ENCODE data around the gene OTC.

Gene OTC

DNA sequence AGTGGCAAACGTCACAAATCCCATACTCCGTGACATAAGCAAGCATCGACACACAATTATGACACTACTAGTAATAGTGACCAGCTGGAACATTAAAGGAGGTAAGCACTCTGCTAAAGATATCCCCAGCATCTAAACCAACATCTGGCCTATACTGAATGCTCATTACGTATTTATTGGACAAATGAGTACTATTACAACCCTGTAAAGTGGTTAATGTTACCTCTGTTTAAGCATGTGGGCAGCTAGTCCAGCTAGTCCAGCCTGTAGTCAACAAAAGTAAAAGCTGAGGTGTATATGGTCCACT is 24.7 kb upstream of the OTC start:
- peak overlapping the region; percentile 74 for H3K9ac ChIP-seq (ENCODE audit: low read length)
- peaks cover 13% of the 10 kb centered on the region for H3K79me2 ChIP-seq (ENCODE audit: low read length)
- H3K27ac ChIP-seq (ENCODE audit: low read length) = no peak overlapping the region

DNA sequence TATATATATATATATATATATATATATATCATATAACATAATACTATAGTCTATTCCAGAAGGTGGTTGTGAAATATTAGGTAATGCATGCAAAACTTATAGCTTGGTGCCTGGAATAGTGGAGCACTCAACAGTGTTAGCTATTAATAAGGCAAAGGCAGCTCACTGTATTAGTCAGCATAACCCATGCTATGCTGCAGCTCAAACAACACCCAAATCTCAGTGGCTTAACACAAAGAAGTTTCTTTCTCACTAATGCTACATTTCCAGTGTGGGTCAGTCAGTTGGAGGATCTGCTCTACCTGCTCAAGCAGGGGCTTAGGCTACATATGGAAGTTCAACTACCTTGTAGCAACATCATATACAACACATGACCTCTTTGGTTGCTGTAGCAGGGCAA is 19.9 kb upstream of the OTC start:
- Histone ChIP-seq H3K27me3 (ENCODE audit: low read depth, low read length) (no peaks in the 10 kb centered on the region), H3K4me3 (ENCODE audit: low read length) (no peak overlapping the region), H3K79me2 (ENCODE audit: low read length) (no peaks in the 10 kb centered on the region), H3K9ac (ENCODE audit: low read length) (no peak overlapping the region), H3K27ac (ENCODE audit: low read length) (no peak overlapping the region), H3K4me1 (ENCODE audit: low read length) (peaks cover 17% of the 10 kb centered on the region), H3K36me3 (replicated peaks; ENCODE audit: low read depth, low read length) (no peaks in the 10 kb centered on the region), H3K9me3 (ENCODE audit: insufficient read depth, low read length) (no peaks in the 10 kb centered on the region), H3K4me2 (ENCODE audit: low read length) (peak overlapping the region; percentile 14; the same call in 1 of the 2 replicates), H4K20me1 (ENCODE audit: insufficient read depth, low read length) (no peaks in the 10 kb centered on the region), H2AFZ (ENCODE audit: low read depth, low read length) (no peak overlapping the region)
- TF ChIP-seq, protein P1, sequence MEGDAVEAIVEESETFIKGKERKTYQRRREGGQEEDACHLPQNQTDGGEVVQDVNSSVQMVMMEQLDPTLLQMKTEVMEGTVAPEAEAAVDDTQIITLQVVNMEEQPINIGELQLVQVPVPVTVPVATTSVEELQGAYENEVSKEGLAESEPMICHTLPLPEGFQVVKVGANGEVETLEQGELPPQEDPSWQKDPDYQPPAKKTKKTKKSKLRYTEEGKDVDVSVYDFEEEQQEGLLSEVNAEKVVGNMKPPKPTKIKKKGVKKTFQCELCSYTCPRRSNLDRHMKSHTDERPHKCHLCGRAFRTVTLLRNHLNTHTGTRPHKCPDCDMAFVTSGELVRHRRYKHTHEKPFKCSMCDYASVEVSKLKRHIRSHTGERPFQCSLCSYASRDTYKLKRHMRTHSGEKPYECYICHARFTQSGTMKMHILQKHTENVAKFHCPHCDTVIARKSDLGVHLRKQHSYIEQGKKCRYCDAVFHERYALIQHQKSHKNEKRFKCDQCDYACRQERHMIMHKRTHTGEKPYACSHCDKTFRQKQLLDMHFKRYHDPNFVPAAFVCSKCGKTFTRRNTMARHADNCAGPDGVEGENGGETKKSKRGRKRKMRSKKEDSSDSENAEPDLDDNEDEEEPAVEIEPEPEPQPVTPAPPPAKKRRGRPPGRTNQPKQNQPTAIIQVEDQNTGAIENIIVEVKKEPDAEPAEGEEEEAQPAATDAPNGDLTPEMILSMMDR (IDR thresholded peaks at IDR 0.05; ENCODE audit: low read depth, low read length) = no peak
- no peak for TF ChIP-seq EZH2phosphoT487 (IDR thresholded peaks at IDR 0.05; ENCODE audit: low read depth)

More for the DNA sequence above, 24.7 kb upstream of the OTC start:
- Histone ChIP-seq H2AFZ (ENCODE audit: low read depth, low read length) (peak overlapping the region; percentile 97), H3K36me3 (replicated peaks; ENCODE audit: low read depth, low read length) (no peaks in the 10 kb centered on the region), H3K4me1 (ENCODE audit: low read length) (peaks cover 13% of the 10 kb centered on the region), H3K4me3 (ENCODE audit: low read length) (peak overlapping the region; percentile 94), H4K20me1 (ENCODE audit: insufficient read depth, low read length) (no peaks in the 10 kb centered on the region), H3K9me3 (ENCODE audit: insufficient read depth, low read length) (no peaks in the 10 kb centered on the region), H3K27me3 (ENCODE audit: low read depth, low read length) (no peaks in the 10 kb centered on the region), H3K4me2 (ENCODE audit: low read length) (peak overlapping the region; percentile 93)
- no peak for TF ChIP-seq EZH2phosphoT487 (IDR thresholded peaks at IDR 0.05; ENCODE audit: low read depth)
- TF ChIP-seq, protein P1 (IDR thresholded peaks at IDR 0.05; ENCODE audit: low read depth, low read length) = no peak

- Histone ChIP-seq H3K27me3 (ENCODE audit: low read depth, low read length) (no peaks in the 10 kb centered on the region), H3K4me2 (ENCODE audit: low read length) (no peak overlapping the region), H3K27ac (ENCODE audit: low read length) (no peak overlapping the region), H3K36me3 (replicated peaks; ENCODE audit: low read depth, low read length) (no peaks in the 10 kb centered on the region), H3K9ac (ENCODE audit: low read length) (no peak overlapping the region), H3K4me1 (ENCODE audit: low read length) (peaks cover 12% of the 10 kb centered on the region), H3K79me2 (ENCODE audit: low read length) (no peaks in the 10 kb centered on the region), H3K4me3 (ENCODE audit: low read length) (no peak overlapping the region), H4K20me1 (ENCODE audit: insufficient read depth, low read length) (no peaks in the 10 kb centered on the region), H3K9me3 (ENCODE audit: insufficient read depth, low read length) (no peaks in the 10 kb centered on the region), H2AFZ (ENCODE audit: low read depth, low read length) (no peak overlapping the region)
- TF ChIP-seq, protein P1 (IDR thresholded peaks at IDR 0.05; ENCODE audit: low read depth, low read length) = 0 out of 2 replicates have a peak, but pooled peaks have one; percentile 28
- no peak for TF ChIP-seq EZH2phosphoT487 (IDR thresholded peaks at IDR 0.05; ENCODE audit: low read depth)
Measured at GRCh38 chrX:38335382-38335781, 17.0 kb upstream of the OTC start.

DNA sequence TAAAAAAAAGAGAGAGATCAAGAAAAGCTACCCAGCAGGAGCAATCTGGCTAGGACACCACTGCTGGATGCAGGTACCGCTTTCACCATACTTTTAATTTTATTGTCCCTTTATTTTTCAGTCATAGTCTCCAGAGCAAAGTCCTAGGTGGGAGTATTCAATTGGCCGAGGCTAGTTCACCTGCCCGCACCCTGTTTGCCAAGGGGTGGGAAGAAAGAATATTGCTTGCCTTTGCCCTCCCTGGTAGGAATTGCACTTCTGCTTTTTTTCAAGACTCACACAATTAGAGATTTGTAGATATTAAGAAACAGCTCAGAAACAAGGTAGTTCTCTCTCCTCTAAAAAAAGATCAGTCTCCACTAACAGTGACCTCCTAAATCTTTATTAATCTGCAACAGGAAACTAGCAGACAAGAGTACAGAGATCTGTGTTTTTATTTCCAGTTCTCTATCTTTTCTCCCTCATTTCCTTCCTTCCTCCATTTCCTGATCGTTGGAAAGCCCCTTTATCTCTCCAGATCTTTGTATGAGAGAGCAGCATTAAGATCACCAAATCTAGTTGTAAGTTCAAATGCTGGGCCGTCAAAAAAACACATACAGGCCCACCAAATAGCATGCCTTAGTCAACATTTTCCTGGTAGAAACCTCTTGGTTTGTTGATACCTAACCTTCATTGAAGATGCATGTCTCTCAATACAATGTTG is 15.7 kb upstream of the OTC start:
- H3K79me2 ChIP-seq (ENCODE audit: low read length) = no peaks in the 10 kb centered on the region
- peak overlapping the region; percentile 39 for H3K4me2 ChIP-seq (ENCODE audit: low read length)
- H3K4me3 ChIP-seq (ENCODE audit: low read length) = no peak overlapping the region
- no peak overlapping the region for H3K9ac ChIP-seq (ENCODE audit: low read length)
- no peaks in the 10 kb centered on the region for H3K36me3 ChIP-seq (replicated peaks; ENCODE audit: low read depth, low read length)
- TF ChIP-seq EZH2phosphoT487 (IDR thresholded peaks at IDR 0.05; ENCODE audit: low read depth) = no peak
- TF ChIP-seq, protein P1 (IDR thresholded peaks at IDR 0.05; ENCODE audit: low read depth, low read length) = no peak
- no peak overlapping the region for H2AFZ ChIP-seq (ENCODE audit: low read depth, low read length)
- no peaks in the 10 kb centered on the region for H3K27me3 ChIP-seq (ENCODE audit: low read depth, low read length)
- no peaks in the 10 kb centered on the region for H3K9me3 ChIP-seq (ENCODE audit: insufficient read depth, low read length)
- peaks cover 12% of the 10 kb centered on the region for H3K4me1 ChIP-seq (ENCODE audit: low read length)
- no peak overlapping the region for H3K27ac ChIP-seq (ENCODE audit: low read length)
- no peaks in the 10 kb centered on the region for H4K20me1 ChIP-seq (ENCODE audit: insufficient read depth, low read length)
